HepG2 (cell line): ENCODE data around the gene XAGE1A. TPM values are rescaled to one million over a fixed set of nuclear protein-coding genes. Genes with fewer than 3 reads are reported as not detected.

Experiments
- polyA plus RNA-seq, 8 experiments: library from polyadenylated mRNA; depleted of rRNA in 3 of 8; stranded (reverse) in 7 of 8; unstranded in 1 of 8; fragments of >200 nt; fragmentation: Illumina TruSeq in 4 of 8; extraction: Trizol in 4 of 8; gene quantifications; 2 replicates each; pipeline versions ENCODE4 v1.2.1 to v1.2.3, GENCODE V29; 2011 to 2016; ENCODE audit warnings: low read depth in 4 of 8, missing spikeins in 1 of 8, mixed read lengths in 1 of 8; ENCODE audit not compliant: insufficient read depth in 1 of 8
- small RNA-seq, 3 experiments: library from RNA; depleted of rRNA; stranded (forward); fragments of <200 nt; gene quantifications; one replicate each; pipeline ENCODE3, GENCODE V24; 2012; ENCODE audit warnings: low read depth in 2 of 3, low replicate concordance in 1 of 3; ENCODE audit not compliant: insufficient read length in 3 of 3, insufficient read depth in 2 of 3
- total RNA-seq, 5 experiments: library from RNA; depleted of rRNA; stranded (reverse); fragments of >200 nt; fragmentation: Illumina TruSeq; extraction: Trizol; gene quantifications; 2 replicates each; pipeline ENCODE4 v1.2.3, GENCODE V29; 2016; ENCODE audit warnings: low read depth in 1 of 5

The XAGE1A gene
- total and polyA plus RNA-seq, 2 of the 13 experiments (the other 11 are each of a cell fraction or from before 2014, with no cell fraction given), result not detected

Small RNA genes lying within 50 kb of the gene (small RNA-seq; reads per million reads assigned to genes)
- gene BX510359.8 (0 reads per million in 3 experiments), gene RBM22P7 (0 reads per million in 3 experiments)

Other genes with a start within 250 kb of the XAGE1A start
- not detected in 2 replicates for gene XAGE2, start 126.8 kb upstream of the XAGE1A start, total RNA-seq (2016; rRNA removed; fragmentation: Illumina TruSeq; extraction: Trizol)
- not detected in 2 replicates for gene XAGE2, start 126.8 kb upstream of the XAGE1A start, polyA plus RNA-seq (2011; rRNA removed)
- gene XAGE1B, start 21.3 kb downstream of the XAGE1A start, total RNA-seq (2016; rRNA removed; fragmentation: Illumina TruSeq; extraction: Trizol), result not detected in 2 replicates
- gene XAGE1B, start 21.3 kb downstream of the XAGE1A start, polyA plus RNA-seq (2011; rRNA removed), result not detected in 2 replicates
- gene SSX7, start 159.1 kb downstream of the XAGE1A start, total RNA-seq (2016; rRNA removed; fragmentation: Illumina TruSeq; extraction: Trizol), result not detected in 2 replicates
- gene SSX7, start 159.1 kb downstream of the XAGE1A start, polyA plus RNA-seq (2011; rRNA removed), result not detected in 2 replicates
- gene SSX2, start 211.4 kb downstream of the XAGE1A start, total RNA-seq (2016; rRNA removed; fragmentation: Illumina TruSeq; extraction: Trizol), result not detected in 2 replicates
- gene SSX2, start 211.4 kb downstream of the XAGE1A start, polyA plus RNA-seq (2011; rRNA removed), result not detected in 2 replicates